AG09309 (cell line): ENCODE data around the gene CNPY3.
"Not testable (repeated sequence)": the region's sequence is repeated elsewhere in the genome, so short reads cannot be mapped to it uniquely, and the experiment has no call there.

Experiments
- DNase-seq: peaks from one replicate; pipeline ENCODE4 v3.0.0-alpha.2; 2010; ENCODE audit warnings: low read depth
- H3K4me3 ChIP-seq: 2 replicates; pipeline ENCODE4 v1.5.1; 2011; ENCODE audit warnings: mild to moderate bottlenecking, low read depth, low read length, moderate library complexity; ENCODE audit not compliant: control insufficient read depth
- CTCF ChIP-seq: IDR thresholded peaks from 2 replicates; pipeline ENCODE4 v1.5.1; 2011; ENCODE audit warnings: mild to moderate bottlenecking, low read depth, low read length, inconsistent platforms; ENCODE audit not compliant: insufficient read depth, control insufficient read depth; ENCODE audit errors: missing control alignments

Gene CNPY3

GRCh38 chr6:42928986-42929820 is at the start of gene CNPY3:
Gene CNPY3 (plus strand): TSS chr6:42929480. CDS start chr6:42929571, 91 bp downstream.
- peak; percentile 81 for DNase-seq
- H3K4me3 ChIP-seq: peak within 1 kb of the TSS; percentile 83
- TF ChIP-seq CTCF: no peak

- H3K4me3 ChIP-seq: peak overlapping the region; percentile 55
- not testable (repeated sequence) for DNase-seq
Measured at GRCh38 chr6:42880240-42880817, 49.0 kb upstream of the CNPY3 start.

- H3K4me3 ChIP-seq: peak overlapping the region; percentile 55
- DNase-seq: not testable (repeated sequence)
Measured at GRCh38 chr6:42880871-42881270, 48.4 kb upstream of the CNPY3 start.

GRCh38 chr6:42885702-42886101 is 43.6 kb upstream of the CNPY3 start:
- no peak for TF ChIP-seq CTCF
- no peak for DNase-seq

GRCh38 chr6:42888201-42888600 is 41.1 kb upstream of the CNPY3 start:
- not testable (repeated sequence) for DNase-seq, H3K4me3 ChIP-seq

More at GRCh38 chr6:42885702-42886101, 43.6 kb upstream of the CNPY3 start:
- no peak overlapping the region for H3K4me3 ChIP-seq

GRCh38 chr6:42889815-42890214 is 39.5 kb upstream of the CNPY3 start:
- TF ChIP-seq CTCF: no peak
- DNase-seq: no peak

GRCh38 chr6:42890311-42891198 is 38.7 kb upstream of the CNPY3 start:
- H3K4me3 ChIP-seq: peak overlapping the region; percentile 77
- peak; percentile 94 for DNase-seq
- no peak for TF ChIP-seq CTCF

More at GRCh38 chr6:42889815-42890214, 39.5 kb upstream of the CNPY3 start:
- peak overlapping the region; percentile 77 for H3K4me3 ChIP-seq
